GM12892 (cell line): ENCODE results near the gene MYH14.

Experiments used
- POLR2A ChIP-seq: IDR thresholded peaks from 2 replicates; pipeline ENCODE4 v1.6.1; 2011; ENCODE audit warnings: low read depth, low read length, control low read depth
- TAF1 ChIP-seq: IDR thresholded peaks from 2 replicates; pipeline ENCODE4 v1.6.1; 2011; ENCODE audit warnings: low read depth, mild to moderate bottlenecking, control low read depth, low read length, borderline replicate concordance

- TF ChIP-seq TAF1 (no peak), POLR2A (no peak)
Observed at GRCh38 chr19:50222691-50223438, 19.4 kb downstream of the MYH14 start.
